GM06990 (cell line): ENCODE measurements around the gene KRT15.

Source experiments
- DNase-seq: peaks from one replicate; pipeline ENCODE4 v3.0.0-alpha.2; 2011; ENCODE audit not compliant: insufficient read length; ENCODE audit errors: extremely low read depth
- H3K27me3 ChIP-seq: replicated peaks from 2 replicates; pipeline ENCODE4 v1.6.0; 2011; ENCODE audit warnings: low read length; ENCODE audit not compliant: control insufficient read depth, insufficient read depth
- H3K36me3 ChIP-seq: 2 replicates; pipeline ENCODE4 v1.5.1; 2011; ENCODE audit warnings: low read length; ENCODE audit not compliant: control insufficient read depth, insufficient read depth
- H3K4me3 ChIP-seq: replicated peaks from 2 replicates; pipeline ENCODE4 v1.5.1; 2011; ENCODE audit warnings: low read depth, mild to moderate bottlenecking, control low read depth, low read length
- CTCF ChIP-seq: IDR thresholded peaks from 2 replicates; pipeline ENCODE4 v1.5.1; 2011; ENCODE audit warnings: low read length, control low read depth, mild to moderate bottlenecking, inconsistent platforms; ENCODE audit not compliant: insufficient read depth, poor library complexity, severe bottlenecking

KRT15 gene

GRCh38 chr17:41559548-41559947, 40.9 kb upstream of the KRT15 start:
- Histone ChIP-seq H3K36me3 (no peaks in the 10 kb centered on the region), H3K4me3 (no peak overlapping the region), H3K27me3 (no peaks in the 10 kb centered on the region; the same call in none of the 2 replicates)
- DNase-seq, result no peak
- no peak for TF ChIP-seq CTCF

GRCh38 chr17:41556931-41557330, 38.2 kb upstream of the KRT15 start:
- no peak for DNase-seq
- no peak for TF ChIP-seq CTCF
- H3K4me3 ChIP-seq, result no peak overlapping the region
- no peaks in the 10 kb centered on the region for H3K27me3 ChIP-seq
- no peaks in the 10 kb centered on the region for H3K36me3 ChIP-seq

DNA sequence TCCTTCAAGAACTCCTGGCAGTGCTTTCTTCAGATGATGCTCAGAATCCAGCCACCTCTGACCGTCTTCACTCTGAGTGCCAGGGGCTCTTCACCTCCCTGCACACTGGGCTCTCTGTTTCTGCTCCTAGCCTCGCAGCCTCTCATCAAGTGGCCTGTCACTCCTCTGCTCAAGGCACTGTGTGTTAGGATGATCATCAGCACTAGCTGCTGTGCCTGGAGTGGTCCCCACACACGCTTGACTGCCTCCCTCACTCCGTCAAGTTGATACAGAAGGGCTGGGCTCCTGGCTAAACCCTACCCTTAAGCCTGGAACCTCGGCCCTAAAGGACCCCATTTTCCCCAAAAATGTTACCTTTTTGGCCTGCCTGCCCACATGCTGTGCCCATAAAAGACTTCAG, 37.6 kb upstream of the KRT15 start:
- DNase-seq, result no peak
- no peak for TF ChIP-seq CTCF
- H3K36me3 ChIP-seq, result no peaks in the 10 kb centered on the region

DNA sequence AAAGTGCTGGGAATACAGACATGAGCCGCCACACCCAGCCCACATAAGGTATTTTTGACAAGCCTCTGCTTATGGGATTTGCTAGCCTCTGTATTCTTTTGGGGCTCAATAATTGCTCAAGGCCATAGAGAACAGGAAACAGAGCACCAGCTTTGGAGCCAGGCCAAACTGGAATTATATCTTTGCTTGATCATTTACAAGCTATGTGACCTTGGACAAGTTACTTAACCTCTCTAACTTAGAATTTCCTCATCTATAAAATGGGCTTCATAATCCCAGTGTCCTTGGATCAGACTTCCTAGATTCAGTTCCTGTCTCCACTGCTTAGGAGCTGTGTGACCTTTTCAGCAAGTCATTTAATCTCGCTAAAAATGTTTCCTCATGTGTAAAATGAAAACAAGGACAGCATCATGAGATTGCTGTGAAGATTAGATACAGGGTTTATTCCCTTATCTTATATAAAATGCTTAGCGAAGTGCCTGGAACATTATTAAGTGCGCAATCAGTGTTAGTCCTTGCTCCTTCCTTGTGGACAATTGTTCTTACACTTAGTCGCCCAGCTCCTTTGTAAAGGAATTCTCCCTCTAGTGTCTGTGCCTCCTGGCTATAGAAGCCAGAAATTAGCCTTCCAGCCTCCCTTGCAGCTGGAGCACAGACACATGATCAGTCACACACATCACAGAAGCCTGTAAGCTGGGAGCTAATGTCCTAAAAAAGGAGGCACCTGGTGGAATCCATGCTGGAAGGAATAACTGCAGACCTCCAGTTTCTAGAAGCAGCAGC, 36.6 kb upstream of the KRT15 start:
- DNase-seq, result no peak
- no peak for TF ChIP-seq CTCF

More for the DNA sequence above, 37.6 kb upstream of the KRT15 start:
- no peak overlapping the region for H3K4me3 ChIP-seq
- no peaks in the 10 kb centered on the region for H3K27me3 ChIP-seq

DNA sequence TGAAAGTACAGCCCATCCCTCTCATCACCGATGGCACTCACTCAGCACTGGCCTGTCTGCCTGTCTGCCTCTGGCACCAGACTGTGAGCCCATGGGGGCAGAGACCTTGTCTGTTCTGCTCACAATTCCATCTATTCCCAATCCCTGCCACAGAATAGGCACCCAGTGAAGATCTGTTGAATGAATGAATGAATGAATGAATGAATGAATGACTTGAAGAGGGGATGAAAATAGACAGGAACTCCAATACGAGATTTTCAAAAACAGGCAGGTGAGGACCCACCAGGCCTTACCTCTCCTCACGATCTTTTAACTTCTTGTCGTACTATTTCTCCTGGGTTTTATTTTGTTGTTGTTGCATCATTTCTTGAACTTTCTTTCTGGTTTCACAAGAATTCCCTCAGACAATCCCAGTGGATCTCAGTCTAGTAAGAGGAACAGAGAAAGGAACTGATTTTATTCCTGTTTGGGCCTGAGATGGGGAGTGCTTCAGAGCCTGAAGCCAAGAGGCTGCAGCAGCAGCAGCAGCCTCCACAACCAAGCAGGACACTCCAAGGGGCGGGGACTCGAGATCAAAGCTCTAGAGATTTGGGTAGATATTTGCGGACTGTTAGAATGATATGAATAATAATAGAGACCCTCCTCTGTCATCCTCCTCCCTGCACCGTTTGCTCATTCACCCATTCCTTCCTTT, 35.4 kb upstream of the KRT15 start:
- H3K4me3 ChIP-seq, result no peak overlapping the region
- no peak for DNase-seq
- no peaks in the 10 kb centered on the region for H3K27me3 ChIP-seq
- H3K36me3 ChIP-seq, result no peaks in the 10 kb centered on the region
- TF ChIP-seq CTCF, result no peak

More for the DNA sequence above, 36.6 kb upstream of the KRT15 start:
- Histone ChIP-seq H3K4me3 (no peak overlapping the region), H3K27me3 (no peaks in the 10 kb centered on the region), H3K36me3 (no peaks in the 10 kb centered on the region)
